Endothelial cell of umbilical vein (primary cell): ENCODE results near the gene FNIP1. TPM values are rescaled to one million over a fixed set of nuclear protein-coding genes. Genes with fewer than 3 reads are reported as not detected.

ENCODE experiments used
- BruUV-seq: library from RNA; stranded (reverse); fragments of 400-500 nt; replicated peaks from 2 replicates; lab custom pipeline; 2021; lab: Mats Ljungman, UMichigan
- CTCF ChIA-PET: fragments of 300-600, 350-600 bp; sonication (Branson Sonifier 250); formaldehyde crosslinking; loops from one replicate; lab custom pipeline; 2021; ENCODE audit warnings: antibody characterized with exemption, inconsistent platforms; lab: Charles Lee
- POLR2A ChIA-PET: fragments of 300-600, 350-600 bp; sonication (Branson Sonifier 250); formaldehyde crosslinking; loops from one replicate; lab custom pipeline; 2021; ENCODE audit warnings: antibody characterized with exemption, inconsistent platforms; lab: Charles Lee
- DNase-seq: peaks from one replicate; pipeline ENCODE4 v3.0.0-alpha.2; 2011; ENCODE audit warnings: low read depth, low spot score
- FAIRE-seq: peaks from 2 replicates; lab custom pipeline; 2011; peaks lifted over from hg19 to GRCh38; lab: Jason Lieb, UNC
- H2AFZ ChIP-seq: 2 replicates; pipeline ENCODE4 v1.6.0; 2012; ENCODE audit warnings: low read depth, low read length, control low read depth, inconsistent platforms
- H3K27ac ChIP-seq: 2 replicates; pipeline ENCODE4 v1.5.1; 2011; ENCODE audit warnings: low read depth, mild to moderate bottlenecking, control low read depth, low read length, moderate library complexity; ENCODE audit not compliant: insufficient read depth
- H3K27me3 ChIP-seq, 2 experiments: 2 replicates each; pipeline versions ENCODE4 v1.6.0 to v1.6.1; 2011; ENCODE audit warnings: low read length in 2 of 2, mixed read lengths in 1 of 2; ENCODE audit not compliant: control insufficient read depth in 2 of 2, insufficient read depth in 2 of 2
- H3K36me3 ChIP-seq, 2 experiments: 2 replicates in 1 of 2; 3 replicates in 1 of 2; pipeline ENCODE4 v1.5.1; 2011; ENCODE audit warnings: low read length in 2 of 2, mild to moderate bottlenecking in 1 of 2, moderate library complexity in 1 of 2; ENCODE audit not compliant: control insufficient read depth in 2 of 2, insufficient read depth in 2 of 2; ENCODE audit errors: extremely low read depth in 1 of 2
- H3K4me1 ChIP-seq: 3 replicates; pipeline ENCODE4 v1.5.1; 2011; ENCODE audit warnings: mild to moderate bottlenecking, low read length; ENCODE audit not compliant: control insufficient read depth, insufficient read depth; ENCODE audit errors: extremely low read depth
- H3K4me2 ChIP-seq: 2 replicates; pipeline ENCODE4 v1.6.1; 2011; ENCODE audit warnings: low read length, control low read depth, mixed read lengths; ENCODE audit not compliant: insufficient read depth
- H3K4me3 ChIP-seq, 3 experiments: fragments of 200-600 bp in 1 of 3; sonication (generic), shearing (Covaris generic) in 1 of 3; replicated peaks in 1 of 3; 2 replicates each; pipeline ENCODE4 v1.5.1; 2011 to 2016; ENCODE audit warnings: control low read depth in 3 of 3, low read length in 3 of 3, mild to moderate bottlenecking in 2 of 3, inconsistent platforms in 1 of 3, low read depth in 1 of 3, moderate library complexity in 1 of 3; ENCODE audit not compliant: insufficient read depth in 1 of 3
- H3K79me2 ChIP-seq: 2 replicates; pipeline ENCODE4 v1.6.0; 2012; ENCODE audit warnings: low read length, inconsistent platforms; ENCODE audit not compliant: control insufficient read depth, insufficient read depth
- H3K9ac ChIP-seq: replicated peaks from 2 replicates; pipeline ENCODE3; 2011; ENCODE audit warnings: low read length, control low read depth; ENCODE audit not compliant: insufficient read depth; ENCODE audit errors: extremely low read depth
- H3K9me1 ChIP-seq: replicated peaks from 3 replicates; pipeline ENCODE4 v1.6.0; 2011; ENCODE audit warnings: mild to moderate bottlenecking, low read length; ENCODE audit not compliant: control insufficient read depth, insufficient read depth; ENCODE audit errors: extremely low read depth
- H3K9me3 ChIP-seq: replicated peaks from 2 replicates; pipeline ENCODE4 v1.5.1; 2012; ENCODE audit warnings: low read length, inconsistent platforms; ENCODE audit not compliant: control insufficient read depth, insufficient read depth
- H4K20me1 ChIP-seq: replicated peaks from 2 replicates; pipeline ENCODE3; 2011; ENCODE audit warnings: mild to moderate bottlenecking, low read length; ENCODE audit not compliant: control insufficient read depth, insufficient read depth; ENCODE audit errors: extremely low read depth
- CTCF ChIP-seq, 2 donors: IDR thresholded peaks; 1 replicate in 1 of 2; 2 replicates in 1 of 2; pipeline ENCODE4 v1.5.1; 2011; ENCODE audit warnings: low read length in 2 of 2, mild to moderate bottlenecking in 2 of 2, moderate library complexity in 2 of 2, control low read depth in 1 of 2, inconsistent platforms in 1 of 2, low read depth in 1 of 2; ENCODE audit not compliant: insufficient read depth in 1 of 2; ENCODE audit errors: extremely low read depth in 1 of 2
- EZH2 ChIP-seq: IDR thresholded peaks from 2 replicates; pipeline ENCODE4 v1.6.1; 2012; ENCODE audit warnings: borderline replicate concordance, low read depth, mild to moderate bottlenecking, moderate library complexity, low read length, inconsistent platforms; ENCODE audit not compliant: severe bottlenecking
- FOS ChIP-seq: IDR thresholded peaks from 2 replicates; pipeline ENCODE4 v1.6.1; 2011; ENCODE audit warnings: mild to moderate bottlenecking, low read length, moderate library complexity, borderline replicate concordance; ENCODE audit not compliant: insufficient read depth
- GATA2 ChIP-seq: IDR thresholded peaks from 2 replicates; pipeline ENCODE4 v1.7.0; 2011; ENCODE audit warnings: low read depth, mild to moderate bottlenecking, moderate library complexity, mixed read lengths, low read length; ENCODE audit not compliant: insufficient read length, insufficient read depth
- JUN ChIP-seq: IDR thresholded peaks from 2 replicates; pipeline ENCODE4 v1.6.1; 2011; ENCODE audit warnings: borderline replicate concordance, low read depth; ENCODE audit not compliant: insufficient read length, insufficient read depth
- MAX ChIP-seq: IDR thresholded peaks from 2 replicates; pipeline ENCODE4 v1.6.1; 2011; ENCODE audit not compliant: insufficient read depth, insufficient read length
- MYC ChIP-seq: IDR thresholded peaks from one replicate; pipeline ENCODE4 v1.6.1; 2011; ENCODE audit warnings: mild to moderate bottlenecking, low read depth, low read length
- POLR2A ChIP-seq: IDR thresholded peaks from 2 replicates; pipeline ENCODE4 v1.6.1; 2012; ENCODE audit warnings: low read depth, mild to moderate bottlenecking, control low read depth, low read length
- POLR2AphosphoS5 ChIP-seq: IDR thresholded peaks from 2 replicates; pipeline ENCODE4 v1.6.1; 2012; ENCODE audit warnings: low read depth, mild to moderate bottlenecking, control low read depth, low read length, moderate library complexity; ENCODE audit not compliant: insufficient read depth
- dilution Hi-C: fragments of 300-500 bp; cut with MboI; formaldehyde crosslinking; loops from one replicate; pipeline ENCODE4 v1.15.0; 2019; ENCODE audit warnings: low sequenced_read_pairs; ENCODE audit not compliant: extremely low pct_ligation_motif_present
- intact Hi-C: fragments of 100-400 bp; cut with micrococcal nuclease; formaldehyde crosslinking; loops from one replicate; pipeline ENCODE4 v1.10.0; 2022
- polyA plus RNA-seq, 4 experiments: library from polyadenylated mRNA; depleted of rRNA in 3 of 4; stranded (reverse) in 3 of 4; unstranded in 1 of 4; fragments of >200 nt; gene quantifications; 2 replicates each; pipeline versions ENCODE4 v1.2.1 to v1.2.3, GENCODE V29; 2011 to 2012; ENCODE audit warnings: missing spikeins in 1 of 4
- total RNA-seq: library from RNA; stranded (reverse); gene quantifications from 2 replicates; pipeline ENCODE4 v1.2.3, GENCODE V29; 2021

FNIP1 gene
- total and polyA plus RNA-seq, 2 donors (not counting 3 experiments of a cell fraction or from before 2014, with no cell fraction given) = 5.9 to 27.3 TPM

- DNase-seq (no peak), FAIRE-seq (no peak)
- no peak overlapping the region for H2AFZ ChIP-seq
- H3K9me1 ChIP-seq = peaks cover 2% of the 10 kb centered on the region
- no TSS peak for BruUV-seq
- no peaks in the 10 kb centered on the region for H3K9me3 ChIP-seq
- TF ChIP-seq MAX (no peak), JUN (no peak), POLR2AphosphoS5 (no peak), MYC (no peak), FOS (no peak), POLR2A (no peak), GATA2 (no peak), CTCF (IDR thresholded peaks at IDR 0.05; ENCODE audit: extremely low read depth in 1 of 2, insufficient read depth in 1 of 2, low read depth in 1 of 2, low read length in 2 of 2) (no peak), EZH2 (no peak)
- ChIA-PET POLR2A (no interaction called here), CTCF (interaction anchor here (0.6 kb wide), 1 partner anchor 35 kb away, joined by 3 read pairs; no protein-coding TSS in a partner anchor)
- peaks cover 11% of the 10 kb centered on the region for H3K4me1 ChIP-seq
- H3K4me2 ChIP-seq = no peak overlapping the region
- peaks cover 97% of the 10 kb centered on the region for H3K79me2 ChIP-seq
- no peak overlapping the region for H3K9ac ChIP-seq
- peaks cover 16% of the 10 kb centered on the region for H4K20me1 ChIP-seq
- dilution Hi-C loops = no loop called here
- intact Hi-C loops = no loop called here
- no peaks in the 10 kb centered on the region for H3K27me3 ChIP-seq
- no peak overlapping the region for H3K27ac ChIP-seq
- H3K36me3 ChIP-seq = no peaks in the 10 kb centered on the region
- H3K4me3 ChIP-seq = no peak overlapping the region
Measured at GRCh38 chr5:131791866-131792265, 5.0 kb downstream of the FNIP1 start.
